ENCODE measurements around the gene ENO2. TPM values are rescaled to one million over a fixed set of nuclear protein-coding genes. Genes with fewer than 3 reads are reported as not detected.

Gene ENO2
- total RNA-seq, 3 donors from 2014 or later = 83.5 to 97.4 (median 85.2) TPM

GRCh38 chr12:6952121-6952862 is 37.9 kb downstream of the ENO2 start:
- H3K9me3 Mint-ChIP-seq = no peaks in the 10 kb centered on the region
- ATAC-seq = no peak
- DNase-seq = peak; percentile 21
- peaks cover 71% of the 10 kb centered on the region for H3K4me1 Mint-ChIP-seq (ENCODE audit: low read depth)
- H3K4me3 Mint-ChIP-seq = peak overlapping the region; percentile 95
- H3K27me3 Mint-ChIP-seq (ENCODE audit: low read depth) = no peaks in the 10 kb centered on the region
- H3K36me3 Mint-ChIP-seq (ENCODE audit: insufficient read depth) = peaks cover 40% of the 10 kb centered on the region

GRCh38 chr12:6952863-6953441 is 38.6 kb downstream of the ENO2 start:
- H3K27me3 Mint-ChIP-seq (ENCODE audit: low read depth) = no peaks in the 10 kb centered on the region
- no peak for ATAC-seq
- peak overlapping the region; percentile 95 for H3K4me3 Mint-ChIP-seq
- H3K36me3 Mint-ChIP-seq (ENCODE audit: insufficient read depth) = peaks cover 40% of the 10 kb centered on the region
- peak; percentile 17 for DNase-seq
- H3K4me1 Mint-ChIP-seq (ENCODE audit: low read depth) = peaks cover 70% of the 10 kb centered on the region
- no peaks in the 10 kb centered on the region for H3K9me3 Mint-ChIP-seq

GRCh38 chr12:6953442-6954315 is 39.3 kb downstream of the ENO2 start:
- peak; percentile 77 for DNase-seq
- Mint-ChIP-seq H3K36me3 (ENCODE audit: insufficient read depth) (peaks cover 46% of the 10 kb centered on the region), H3K4me1 (ENCODE audit: low read depth) (peaks cover 70% of the 10 kb centered on the region), H3K9me3 (no peaks in the 10 kb centered on the region), H3K27me3 (ENCODE audit: low read depth) (no peaks in the 10 kb centered on the region), H3K4me3 (peak overlapping the region; percentile 95)
- ATAC-seq = peak; percentile 34 to 41

GRCh38 chr12:6954316-6955107 is 40.1 kb downstream of the ENO2 start:
- DNase-seq (no peak), ATAC-seq (no peak)
- Mint-ChIP-seq H3K4me3 (peak overlapping the region; percentile 95), H3K9me3 (no peaks in the 10 kb centered on the region), H3K4me1 (ENCODE audit: low read depth) (peaks cover 71% of the 10 kb centered on the region), H3K27me3 (ENCODE audit: low read depth) (no peaks in the 10 kb centered on the region), H3K36me3 (ENCODE audit: insufficient read depth) (peaks cover 54% of the 10 kb centered on the region)

GRCh38 chr12:6955108-6956020 is 41.0 kb downstream of the ENO2 start:
- H3K36me3 Mint-ChIP-seq (ENCODE audit: insufficient read depth) = peaks cover 54% of the 10 kb centered on the region
- DNase-seq (no peak), ATAC-seq (no peak)
- no peaks in the 10 kb centered on the region for H3K27me3 Mint-ChIP-seq (ENCODE audit: low read depth)
- peak overlapping the region; percentile 95 for H3K4me3 Mint-ChIP-seq
- peaks cover 71% of the 10 kb centered on the region for H3K4me1 Mint-ChIP-seq (ENCODE audit: low read depth)
- no peaks in the 10 kb centered on the region for H3K9me3 Mint-ChIP-seq

- peak overlapping the region; percentile 74 for H3K4me3 Mint-ChIP-seq
- H3K36me3 Mint-ChIP-seq (ENCODE audit: insufficient read depth) = peaks cover 57% of the 10 kb centered on the region
- peaks cover 73% of the 10 kb centered on the region for H3K4me1 Mint-ChIP-seq (ENCODE audit: low read depth)
- no peaks in the 10 kb centered on the region for H3K27me3 Mint-ChIP-seq (ENCODE audit: low read depth)
- ATAC-seq = no peak
- DNase-seq = peak; percentile 32
- no peaks in the 10 kb centered on the region for H3K9me3 Mint-ChIP-seq
Observed at GRCh38 chr12:6956021-6956727, 41.8 kb downstream of the ENO2 start.

GRCh38 chr12:6957151-6957701 is 42.8 kb downstream of the ENO2 start:
- peak; percentile 20 for DNase-seq
- H3K27me3 Mint-ChIP-seq (ENCODE audit: low read depth) = no peaks in the 10 kb centered on the region
- peaks cover 54% of the 10 kb centered on the region for H3K36me3 Mint-ChIP-seq (ENCODE audit: insufficient read depth)

GRCh38 chr12:6957741-6958608 is 43.6 kb downstream of the ENO2 start:
- no peaks in the 10 kb centered on the region for H3K27me3 Mint-ChIP-seq (ENCODE audit: low read depth)
- ATAC-seq = no peak

More at GRCh38 chr12:6957151-6957701, 42.8 kb downstream of the ENO2 start:
- Mint-ChIP-seq H3K4me1 (ENCODE audit: low read depth) (peaks cover 83% of the 10 kb centered on the region), H3K4me3 (peak overlapping the region; percentile 91), H3K9me3 (no peaks in the 10 kb centered on the region)
- no peak for ATAC-seq

GRCh38 chr12:6958609-6959057 is 44.3 kb downstream of the ENO2 start:
- ATAC-seq = no peak
- H3K36me3 Mint-ChIP-seq (ENCODE audit: insufficient read depth) = peaks cover 43% of the 10 kb centered on the region
- peaks cover 86% of the 10 kb centered on the region for H3K4me1 Mint-ChIP-seq (ENCODE audit: low read depth)
- no peaks in the 10 kb centered on the region for H3K27me3 Mint-ChIP-seq (ENCODE audit: low read depth)
- H3K9me3 Mint-ChIP-seq = no peaks in the 10 kb centered on the region
- no peak for DNase-seq
- H3K4me3 Mint-ChIP-seq = peak overlapping the region; percentile 91

More at GRCh38 chr12:6957741-6958608, 43.6 kb downstream of the ENO2 start:
- peaks cover 48% of the 10 kb centered on the region for H3K36me3 Mint-ChIP-seq (ENCODE audit: insufficient read depth)
- peak; percentile 18 for DNase-seq
- H3K4me3 Mint-ChIP-seq = peak overlapping the region; percentile 91
- H3K9me3 Mint-ChIP-seq = no peaks in the 10 kb centered on the region
- peaks cover 86% of the 10 kb centered on the region for H3K4me1 Mint-ChIP-seq (ENCODE audit: low read depth)

- DNase-seq (peak; percentile 68), ATAC-seq (peak; percentile 44 to 47)
- Mint-ChIP-seq H3K4me3 (peak overlapping the region; percentile 91), H3K4me1 (ENCODE audit: low read depth) (peaks cover 86% of the 10 kb centered on the region), H3K36me3 (ENCODE audit: insufficient read depth) (peaks cover 41% of the 10 kb centered on the region), H3K27me3 (ENCODE audit: low read depth) (no peaks in the 10 kb centered on the region), H3K9me3 (no peaks in the 10 kb centered on the region)
Observed at GRCh38 chr12:6959058-6959804, 44.9 kb downstream of the ENO2 start.

Data from activated T-cell treated with anti-CD3 and anti-CD28 coated beads, Interleukin-2, amount 50 U/mL, for 4 hours (primary cell).